Fibroblast of lung (primary cell): ENCODE measurements around the gene GPR12. TPM values are rescaled to one million over a fixed set of nuclear protein-coding genes. Genes with fewer than 3 reads are reported as not detected.

Experiments used
- DNase-seq, 2 donors: peaks; one replicate each; pipeline versions ENCODE4 v3.0.0 to v3.0.0-alpha.2; 2010; ENCODE audit warnings: low read depth in 2 of 2
- H2AFZ ChIP-seq: 2 replicates; pipeline ENCODE4 v1.5.1; 2012; ENCODE audit warnings: low read length, control low read depth, inconsistent platforms
- H3K27ac ChIP-seq: 2 replicates; pipeline ENCODE4 v1.5.1; 2011; ENCODE audit warnings: low read length, control low read depth; ENCODE audit not compliant: insufficient read depth
- H3K27me3 ChIP-seq: 2 replicates; pipeline ENCODE4 v1.5.1; 2011; ENCODE audit warnings: mild to moderate bottlenecking, low read length; ENCODE audit not compliant: control insufficient read depth, insufficient read depth
- H3K36me3 ChIP-seq: 2 replicates; pipeline ENCODE4 v1.5.1; 2011; ENCODE audit warnings: low read length; ENCODE audit not compliant: control insufficient read depth, insufficient read depth
- H3K4me1 ChIP-seq: 2 replicates; pipeline ENCODE4 v1.5.1; 2011; ENCODE audit warnings: low read length; ENCODE audit not compliant: control insufficient read depth, insufficient read depth; ENCODE audit errors: extremely low read depth
- H3K4me2 ChIP-seq: 2 replicates; pipeline ENCODE4 v1.5.1; 2011; ENCODE audit warnings: low read length, control low read depth; ENCODE audit not compliant: insufficient read depth; ENCODE audit errors: extremely low read depth
- H3K4me3 ChIP-seq, 4 experiments: fragments of 200-600 bp in 1 of 4; sonication (generic) in 1 of 4; replicated peaks in 1 of 4; 2 replicates each; pipeline ENCODE4 v1.5.1; 2011 to 2016; ENCODE audit warnings: low read length in 4 of 4, low read depth in 3 of 4, mild to moderate bottlenecking in 3 of 4, control low read depth in 2 of 4, inconsistent platforms in 1 of 4, mixed read lengths in 1 of 4; ENCODE audit not compliant: insufficient read depth in 1 of 4; ENCODE audit errors: control extremely low read depth in 1 of 4
- H3K79me2 ChIP-seq: 2 replicates; pipeline ENCODE4 v1.5.1; 2012; ENCODE audit warnings: mild to moderate bottlenecking, low read length, inconsistent platforms; ENCODE audit not compliant: control insufficient read depth, insufficient read depth
- H3K9ac ChIP-seq: 2 replicates; pipeline ENCODE4 v1.5.1; 2011; ENCODE audit warnings: mild to moderate bottlenecking, low read length, control low read depth; ENCODE audit not compliant: insufficient read depth
- H3K9me3 ChIP-seq: 2 replicates; pipeline ENCODE4 v1.5.1; 2012; ENCODE audit warnings: low read depth, low read length; ENCODE audit not compliant: control insufficient read depth, insufficient read depth
- H4K20me1 ChIP-seq: 2 replicates; pipeline ENCODE4 v1.5.1; 2011; ENCODE audit warnings: low read length; ENCODE audit not compliant: control insufficient read depth, insufficient read depth; ENCODE audit errors: extremely low read depth
- CTCF ChIP-seq, 2 donors: IDR thresholded peaks in 1 of 2; conservative IDR thresholded peaks in 1 of 2; 1 replicate in 1 of 2; 2 replicates in 1 of 2; pipeline ENCODE4 v1.5.1; 2011 to 2012; ENCODE audit warnings: low read length in 2 of 2, control low read depth in 1 of 2, inconsistent platforms in 1 of 2, low read depth in 1 of 2, mild to moderate bottlenecking in 1 of 2
- EZH2 ChIP-seq: IDR thresholded peaks from 2 replicates; pipeline ENCODE4 v1.5.1; 2012; ENCODE audit warnings: low read length, control low read depth, mild to moderate bottlenecking; ENCODE audit errors: missing control alignments
- polyA plus RNA-seq, 2 donors: library from polyadenylated mRNA; depleted of rRNA in 1 of 2; stranded (reverse) in 1 of 2; unstranded in 1 of 2; fragments of >200 nt; gene quantifications; 2 replicates each; pipeline ENCODE4 v1.2.1, GENCODE V29; 2011 to 2012; ENCODE audit warnings: missing spikeins in 1 of 2
- total RNA-seq: library from RNA; depleted of rRNA; stranded (reverse); fragments of >200 nt; gene quantifications from 2 replicates; pipeline ENCODE4 v1.2.1, GENCODE V29; 2014

The GPR12 gene
- total and polyA plus RNA-seq, 2 donors (not counting 1 experiment from before 2014, with no cell fraction given), result not detected

- H2AFZ ChIP-seq, result no peak overlapping the region
- no peak for TF ChIP-seq CTCF (conservative IDR thresholded peaks at IDR 0.05 in 1 of 2, IDR thresholded peaks at IDR 0.05 in 1 of 2; ENCODE audit: low read depth in 1 of 2, low read length in 2 of 2)
- no peak for TF ChIP-seq EZH2
- no peak overlapping the region for H3K9ac ChIP-seq
- no peak for DNase-seq
- no peaks in the 10 kb centered on the region for H3K79me2 ChIP-seq
- no peaks in the 10 kb centered on the region for H3K9me3 ChIP-seq
- H3K27me3 ChIP-seq, result peaks cover 30% of the 10 kb centered on the region
- no peaks in the 10 kb centered on the region for H3K4me1 ChIP-seq
- H4K20me1 ChIP-seq, result no peaks in the 10 kb centered on the region
- H3K4me2 ChIP-seq, result no peak overlapping the region
- H3K4me3 ChIP-seq, result no peak overlapping the region
- no peak overlapping the region for H3K27ac ChIP-seq
- no peaks in the 10 kb centered on the region for H3K36me3 ChIP-seq
These were observed 3.6 kb downstream of the GPR12 start for GRCh38 chr13:26756961-26757360.

- H3K4me3 ChIP-seq, result no peak overlapping the region
- no peaks in the 10 kb centered on the region for H3K79me2 ChIP-seq
- no peak overlapping the region for H3K9ac ChIP-seq
- no peaks in the 10 kb centered on the region for H3K4me1 ChIP-seq
- H2AFZ ChIP-seq, result no peak overlapping the region
- H3K4me2 ChIP-seq, result no peak overlapping the region
- peaks cover 3% of the 10 kb centered on the region for H3K27me3 ChIP-seq
- H3K27ac ChIP-seq, result no peak overlapping the region
- DNase-seq, result no peak
- no peaks in the 10 kb centered on the region for H4K20me1 ChIP-seq
- H3K36me3 ChIP-seq, result no peaks in the 10 kb centered on the region
- H3K9me3 ChIP-seq, result no peaks in the 10 kb centered on the region
- TF ChIP-seq CTCF (conservative IDR thresholded peaks at IDR 0.05 in 1 of 2, IDR thresholded peaks at IDR 0.05 in 1 of 2; ENCODE audit: low read depth in 1 of 2, low read length in 2 of 2) (no peak), EZH2 (no peak)
These were observed 7.9 kb downstream of the GPR12 start for GRCh38 chr13:26752671-26753070.

- peaks cover 3% of the 10 kb centered on the region for H3K27me3 ChIP-seq
These were observed 10.7 kb downstream of the GPR12 start for GRCh38 chr13:26749905-26750304.

More at GRCh38 chr13:26749905-26750304, 10.7 kb downstream of the GPR12 start:
- H3K27ac ChIP-seq, result no peak overlapping the region
- no peak overlapping the region for H3K4me2 ChIP-seq
- DNase-seq, result no peak
- H4K20me1 ChIP-seq, result no peaks in the 10 kb centered on the region
- H3K4me3 ChIP-seq, result no peak overlapping the region
- no peaks in the 10 kb centered on the region for H3K4me1 ChIP-seq
- H3K79me2 ChIP-seq, result no peaks in the 10 kb centered on the region
- TF ChIP-seq CTCF (conservative IDR thresholded peaks at IDR 0.05 in 1 of 2, IDR thresholded peaks at IDR 0.05 in 1 of 2; ENCODE audit: low read depth in 1 of 2, low read length in 2 of 2) (no peak), EZH2 (no peak)
- no peak overlapping the region for H2AFZ ChIP-seq
- no peak overlapping the region for H3K9ac ChIP-seq
- no peaks in the 10 kb centered on the region for H3K9me3 ChIP-seq
- H3K36me3 ChIP-seq, result no peaks in the 10 kb centered on the region
